ENCODE measurements around the gene REXO1.

Gene REXO1

GRCh38 chr19:1824252-1824622 is 24.0 kb downstream of the REXO1 start:
- Histone ChIP-seq H3K9ac (ENCODE audit: insufficient read length) (no peak overlapping the region), H3K36me3 (ENCODE audit: insufficient read depth, low read length) (peaks cover 10% of the 10 kb centered on the region; the same call in 1 of the 2 replicates), H3K27ac (no peak overlapping the region), H3K4me3 (no peak overlapping the region), H3K9me3 (ENCODE audit: low read depth, low read length) (no peaks in the 10 kb centered on the region)
- DNase-seq (ENCODE audit: low read depth, low spot score), result no peak
- no peak for TF ChIP-seq EZH2 (IDR thresholded peaks at IDR 0.05)
- no peak for TF ChIP-seq FOXP2 (optimal IDR thresholded peaks at IDR 0.05; ENCODE audit: control extremely low read depth, extremely low read length, insufficient read depth)
- no peak for TF ChIP-seq POLR2AphosphoS5 (IDR thresholded peaks at IDR 0.05; ENCODE audit: borderline replicate concordance, low read depth, low read length)

DNA sequence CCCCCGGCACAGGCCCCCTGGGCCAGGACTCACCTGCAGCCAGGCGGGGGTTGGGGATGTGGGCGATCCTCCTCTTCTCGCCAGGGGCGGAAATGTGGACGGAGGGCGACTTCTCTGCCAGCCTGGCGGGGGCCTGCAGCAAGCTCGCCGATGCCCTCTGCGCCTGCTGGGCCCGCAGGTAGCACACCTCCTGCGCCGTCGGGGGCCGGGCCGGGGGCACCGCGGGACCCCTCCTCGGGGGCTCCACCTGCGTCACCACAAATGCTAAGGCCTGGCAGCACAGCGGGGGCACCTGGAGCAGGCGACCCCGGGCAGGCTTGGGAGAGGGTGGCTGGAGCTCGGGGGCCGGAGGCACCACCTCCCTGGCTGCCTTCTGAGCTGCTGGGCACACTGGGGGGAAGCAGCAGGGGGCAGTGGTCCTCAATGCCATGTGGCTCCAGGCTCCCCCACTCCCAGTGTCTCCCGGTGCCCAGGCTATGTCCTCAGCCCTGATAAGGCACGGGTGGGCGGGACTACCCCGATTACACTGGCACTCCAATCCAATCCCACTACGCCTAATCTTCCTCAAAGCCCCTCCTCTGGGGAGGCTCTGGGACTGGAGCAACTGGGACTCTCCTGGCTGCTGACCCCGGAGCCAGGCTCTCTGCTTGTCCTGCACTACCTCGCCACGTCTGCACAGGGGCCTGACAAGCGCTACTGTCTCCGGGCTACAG is 24.6 kb downstream of the REXO1 start:
- H3K27ac ChIP-seq, result no peak overlapping the region
- no peak for DNase-seq (ENCODE audit: low read depth, low spot score)
- TF ChIP-seq FOXP2 (optimal IDR thresholded peaks at IDR 0.05; ENCODE audit: control extremely low read depth, extremely low read length, insufficient read depth) (no peak), POLR2AphosphoS5 (IDR thresholded peaks at IDR 0.05; ENCODE audit: borderline replicate concordance, low read depth, low read length) (no peak), EZH2 (IDR thresholded peaks at IDR 0.05) (no peak)
- peaks cover 10% of the 10 kb centered on the region; the same call in 1 of the 2 replicates for H3K36me3 ChIP-seq (ENCODE audit: insufficient read depth, low read length)
- H3K4me3 ChIP-seq, result no peak overlapping the region
- H3K9ac ChIP-seq (ENCODE audit: insufficient read length), result no peak overlapping the region
- H3K9me3 ChIP-seq (ENCODE audit: low read depth, low read length), result no peaks in the 10 kb centered on the region

- Histone ChIP-seq H3K9me3 (ENCODE audit: low read depth, low read length) (no peaks in the 10 kb centered on the region), H3K4me3 (no peak overlapping the region), H3K27ac (no peak overlapping the region), H3K36me3 (ENCODE audit: insufficient read depth, low read length) (peaks cover 13% of the 10 kb centered on the region; the same call in 1 of the 2 replicates), H3K9ac (ENCODE audit: insufficient read length) (no peak overlapping the region)
- no peak for TF ChIP-seq POLR2AphosphoS5 (IDR thresholded peaks at IDR 0.05; ENCODE audit: borderline replicate concordance, low read depth, low read length)
- no peak for DNase-seq (ENCODE audit: low read depth, low spot score)
Measured at GRCh38 chr19:1823020-1823419, 25.3 kb downstream of the REXO1 start.

GRCh38 chr19:1822210-1822609 is 26.1 kb downstream of the REXO1 start:
- Histone ChIP-seq H3K27ac (no peak overlapping the region), H3K36me3 (ENCODE audit: insufficient read depth, low read length) (peaks cover 18% of the 10 kb centered on the region; the same call in 1 of the 2 replicates), H3K9me3 (ENCODE audit: low read depth, low read length) (no peaks in the 10 kb centered on the region), H3K9ac (ENCODE audit: insufficient read length) (no peak overlapping the region), H3K4me3 (no peak overlapping the region)
- no peak for DNase-seq (ENCODE audit: low read depth, low spot score)
- TF ChIP-seq EZH2 (IDR thresholded peaks at IDR 0.05) (no peak), POLR2AphosphoS5 (IDR thresholded peaks at IDR 0.05; ENCODE audit: borderline replicate concordance, low read depth, low read length) (no peak), FOXP2 (optimal IDR thresholded peaks at IDR 0.05; ENCODE audit: control extremely low read depth, extremely low read length, insufficient read depth) (no peak)

DNA sequence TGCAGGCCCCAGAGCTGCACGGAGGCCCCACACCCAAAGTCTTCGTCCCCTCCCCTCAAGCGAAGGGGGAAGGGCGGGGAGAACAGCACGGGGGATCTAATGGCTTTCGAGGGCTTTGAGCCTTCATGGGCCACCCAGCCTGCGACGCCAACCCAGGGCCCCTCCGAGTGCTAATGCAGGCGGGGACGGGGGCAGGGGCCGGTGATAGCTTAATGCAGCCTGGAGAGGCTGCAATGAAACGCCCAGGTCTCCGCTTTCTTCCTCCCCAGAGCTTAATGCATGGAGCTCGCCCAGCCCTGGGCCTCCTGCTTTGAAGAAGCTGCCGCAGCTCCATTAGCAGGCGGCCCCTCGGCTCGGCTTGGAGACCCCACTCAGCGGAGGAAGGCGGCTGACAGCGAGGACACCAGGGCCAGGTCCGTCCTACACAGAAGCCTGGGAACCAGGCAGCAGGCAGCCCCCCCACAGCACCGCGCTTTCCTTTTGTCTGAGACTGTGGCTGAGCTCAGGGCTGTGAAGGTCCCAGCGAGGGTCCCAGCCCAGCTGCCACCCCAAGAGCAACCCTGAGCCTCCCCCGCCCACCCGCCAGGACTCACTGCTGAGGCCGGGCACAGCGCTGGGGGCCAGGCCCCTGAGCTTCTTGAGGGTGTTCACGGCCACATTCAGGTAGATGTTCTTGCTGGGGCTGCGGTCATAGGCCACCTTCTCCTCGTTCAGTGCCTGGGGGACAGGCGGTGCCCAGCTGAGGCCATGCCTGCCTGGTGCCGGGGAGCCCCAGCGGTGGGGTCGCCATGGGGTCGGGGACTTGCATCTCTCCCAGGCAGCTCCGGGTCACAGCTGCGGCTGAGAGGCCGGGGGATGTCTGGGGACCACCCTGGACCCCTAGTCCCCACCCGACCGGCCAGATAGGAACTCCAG is 28.7 kb downstream of the REXO1 start:
- H3K9me3 ChIP-seq (ENCODE audit: low read depth, low read length), result no peaks in the 10 kb centered on the region
- peaks cover 27% of the 10 kb centered on the region; the same call in 1 of the 2 replicates for H3K36me3 ChIP-seq (ENCODE audit: insufficient read depth, low read length)
- H3K27ac ChIP-seq, result no peak overlapping the region
- no peak overlapping the region for H3K9ac ChIP-seq (ENCODE audit: insufficient read length)
- TF ChIP-seq FOXP2 (optimal IDR thresholded peaks at IDR 0.05; ENCODE audit: control extremely low read depth, extremely low read length, insufficient read depth) (no peak), EZH2 (IDR thresholded peaks at IDR 0.05) (no peak), POLR2AphosphoS5 (IDR thresholded peaks at IDR 0.05; ENCODE audit: borderline replicate concordance, low read depth, low read length) (no peak)
- no peak overlapping the region for H3K4me3 ChIP-seq
- no peak for DNase-seq (ENCODE audit: low read depth, low spot score)

DNA sequence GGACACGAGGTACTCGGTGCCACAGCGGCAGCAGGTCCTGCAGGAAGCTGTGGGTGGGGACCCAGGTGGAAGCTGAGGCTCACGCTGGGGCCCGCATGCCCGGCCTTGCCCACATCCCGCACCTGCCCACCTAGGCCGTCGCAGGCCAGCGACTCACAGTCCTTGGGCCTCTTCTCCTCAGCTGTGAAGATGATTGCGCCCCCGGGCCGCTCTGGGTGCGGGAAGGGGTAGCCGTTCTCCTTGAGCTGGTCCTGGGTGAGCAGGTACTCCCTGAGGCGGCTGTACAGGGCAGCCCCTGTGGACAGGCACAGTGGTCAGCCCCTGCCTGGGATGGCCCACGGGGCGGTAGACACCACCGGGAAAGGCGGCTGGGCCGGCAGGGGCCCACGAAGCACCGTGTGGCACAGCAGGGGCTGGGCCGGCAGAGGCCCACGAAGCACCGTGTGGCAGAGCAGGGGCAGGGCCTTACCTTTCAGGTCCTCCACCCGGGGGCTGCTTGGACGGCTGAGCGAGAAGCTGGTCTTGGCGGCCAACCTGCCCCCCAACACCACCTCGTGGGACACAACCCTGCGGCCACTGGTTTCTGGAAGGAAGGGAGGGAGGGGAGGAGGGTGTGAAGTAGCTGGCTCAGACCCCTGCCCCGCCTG is 29.6 kb downstream of the REXO1 start:
- DNase-seq (ENCODE audit: low read depth, low spot score), result no peak
- no peak overlapping the region for H3K4me3 ChIP-seq
- TF ChIP-seq EZH2 (IDR thresholded peaks at IDR 0.05) (no peak), POLR2AphosphoS5 (IDR thresholded peaks at IDR 0.05; ENCODE audit: borderline replicate concordance, low read depth, low read length) (no peak), FOXP2 (optimal IDR thresholded peaks at IDR 0.05; ENCODE audit: control extremely low read depth, extremely low read length, insufficient read depth) (no peak)
- no peak overlapping the region for H3K9ac ChIP-seq (ENCODE audit: insufficient read length)
- no peak overlapping the region for H3K27ac ChIP-seq
- no peaks in the 10 kb centered on the region for H3K9me3 ChIP-seq (ENCODE audit: low read depth, low read length)
- H3K36me3 ChIP-seq (ENCODE audit: insufficient read depth, low read length), result peaks cover 27% of the 10 kb centered on the region; the same call in 1 of the 2 replicates

- Histone ChIP-seq H3K36me3 (ENCODE audit: insufficient read depth, low read length) (peaks cover 24% of the 10 kb centered on the region; the same call in 1 of the 2 replicates), H3K9me3 (ENCODE audit: low read depth, low read length) (no peaks in the 10 kb centered on the region), H3K4me3 (no peak overlapping the region), H3K27ac (no peak overlapping the region), H3K9ac (ENCODE audit: insufficient read length) (no peak overlapping the region)
- no peak for DNase-seq (ENCODE audit: low read depth, low spot score)
- no peak for TF ChIP-seq POLR2AphosphoS5 (IDR thresholded peaks at IDR 0.05; ENCODE audit: borderline replicate concordance, low read depth, low read length)
- no peak for TF ChIP-seq EZH2 (IDR thresholded peaks at IDR 0.05)
- no peak for TF ChIP-seq FOXP2 (optimal IDR thresholded peaks at IDR 0.05; ENCODE audit: control extremely low read depth, extremely low read length, insufficient read depth)
Measured at GRCh38 chr19:1817553-1818179, 30.6 kb downstream of the REXO1 start.
